T-helper 2 cell treated with Interferon-gamma antibody and Interleukin-4, amounts not matched to agents 5 μg/mL and 100 μg/mL, for 36 hours (primary cell): ENCODE results near the gene SLC35B2.

ENCODE experiments used
- DNase-seq: peaks from one replicate; pipeline ENCODE4 v3.0.0; 2021; ENCODE audit warnings: low spot score
- H3K27ac Mint-ChIP-seq: one replicate; pipeline ENCODE4 v1.8.0; 2021; ENCODE audit warnings: mild to moderate bottlenecking, mixed read lengths
- H3K27me3 Mint-ChIP-seq: one replicate; pipeline ENCODE4 v1.8.0; 2021; ENCODE audit warnings: low read depth, mixed read lengths
- H3K36me3 Mint-ChIP-seq: one replicate; pipeline ENCODE4 v1.8.0; 2021; ENCODE audit warnings: low read depth, mixed read lengths
- H3K4me1 Mint-ChIP-seq: one replicate; pipeline ENCODE4 v1.8.0; 2021; ENCODE audit warnings: low read depth, mixed read lengths
- H3K4me3 Mint-ChIP-seq: one replicate; pipeline ENCODE4 v1.8.0; 2022; ENCODE audit warnings: mild to moderate bottlenecking, moderate library complexity, mixed read lengths
- H3K9me3 Mint-ChIP-seq: one replicate; pipeline ENCODE4 v1.8.0; 2021; ENCODE audit warnings: mixed read lengths

Gene SLC35B2

GRCh38 chr6:44258325-44258863 lies 1.1 kb upstream of the SLC35B2 start:
- Mint-ChIP-seq H3K9me3 (no peaks in the 10 kb centered on the region), H3K4me1 (peaks cover 48% of the 10 kb centered on the region), H3K4me3 (peak overlapping the region; percentile 83), H3K27me3 (no peaks in the 10 kb centered on the region), H3K27ac (peak overlapping the region; percentile 88), H3K36me3 (peaks cover 59% of the 10 kb centered on the region)
- DNase-seq = no peak

GRCh38 chr6:44257753-44258324 lies 511 bp upstream of the SLC35B2 start:
- Mint-ChIP-seq H3K27me3 (no peaks in the 10 kb centered on the region), H3K36me3 (peaks cover 60% of the 10 kb centered on the region), H3K27ac (peak overlapping the region; percentile 88), H3K9me3 (no peaks in the 10 kb centered on the region), H3K4me1 (peaks cover 47% of the 10 kb centered on the region), H3K4me3 (peak overlapping the region; percentile 83)
- no peak for DNase-seq

DNA sequence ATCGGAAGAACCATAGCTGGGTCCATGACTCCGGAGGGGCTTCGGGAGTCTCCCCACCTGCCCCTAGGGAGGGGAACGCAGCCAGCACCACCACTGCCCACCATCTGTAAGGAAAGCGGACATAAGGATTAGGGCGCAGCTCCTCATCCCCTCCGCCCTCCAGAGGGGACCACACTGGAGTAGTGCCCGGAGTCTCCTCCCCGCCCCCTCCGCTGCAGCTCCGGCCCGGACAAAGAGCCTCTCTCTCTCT lies 628 bp downstream of the SLC35B2 start:
- no peaks in the 10 kb centered on the region for H3K27me3 Mint-ChIP-seq
- peaks cover 42% of the 10 kb centered on the region for H3K4me1 Mint-ChIP-seq
- H3K36me3 Mint-ChIP-seq = peaks cover 66% of the 10 kb centered on the region
- no peak for DNase-seq
- no peaks in the 10 kb centered on the region for H3K9me3 Mint-ChIP-seq
- H3K27ac Mint-ChIP-seq = peak overlapping the region; percentile 78
- peak overlapping the region; percentile 86 for H3K4me3 Mint-ChIP-seq

GRCh38 chr6:44255871-44256774 lies 1.2 kb downstream of the SLC35B2 start:
- Mint-ChIP-seq H3K36me3 (peaks cover 69% of the 10 kb centered on the region), H3K4me3 (peak overlapping the region; percentile 86), H3K4me1 (peaks cover 43% of the 10 kb centered on the region), H3K9me3 (no peaks in the 10 kb centered on the region), H3K27me3 (no peaks in the 10 kb centered on the region), H3K27ac (peak overlapping the region; percentile 78)
- DNase-seq = no peak

GRCh38 chr6:44255105-44255808 lies 2.1 kb downstream of the SLC35B2 start:
- H3K36me3 Mint-ChIP-seq = peaks cover 74% of the 10 kb centered on the region
- H3K27ac Mint-ChIP-seq = peak overlapping the region; percentile 78
- H3K27me3 Mint-ChIP-seq = no peaks in the 10 kb centered on the region
- no peaks in the 10 kb centered on the region for H3K9me3 Mint-ChIP-seq
- peaks cover 43% of the 10 kb centered on the region for H3K4me1 Mint-ChIP-seq
- peak overlapping the region; percentile 86 for H3K4me3 Mint-ChIP-seq
- no peak for DNase-seq

DNA sequence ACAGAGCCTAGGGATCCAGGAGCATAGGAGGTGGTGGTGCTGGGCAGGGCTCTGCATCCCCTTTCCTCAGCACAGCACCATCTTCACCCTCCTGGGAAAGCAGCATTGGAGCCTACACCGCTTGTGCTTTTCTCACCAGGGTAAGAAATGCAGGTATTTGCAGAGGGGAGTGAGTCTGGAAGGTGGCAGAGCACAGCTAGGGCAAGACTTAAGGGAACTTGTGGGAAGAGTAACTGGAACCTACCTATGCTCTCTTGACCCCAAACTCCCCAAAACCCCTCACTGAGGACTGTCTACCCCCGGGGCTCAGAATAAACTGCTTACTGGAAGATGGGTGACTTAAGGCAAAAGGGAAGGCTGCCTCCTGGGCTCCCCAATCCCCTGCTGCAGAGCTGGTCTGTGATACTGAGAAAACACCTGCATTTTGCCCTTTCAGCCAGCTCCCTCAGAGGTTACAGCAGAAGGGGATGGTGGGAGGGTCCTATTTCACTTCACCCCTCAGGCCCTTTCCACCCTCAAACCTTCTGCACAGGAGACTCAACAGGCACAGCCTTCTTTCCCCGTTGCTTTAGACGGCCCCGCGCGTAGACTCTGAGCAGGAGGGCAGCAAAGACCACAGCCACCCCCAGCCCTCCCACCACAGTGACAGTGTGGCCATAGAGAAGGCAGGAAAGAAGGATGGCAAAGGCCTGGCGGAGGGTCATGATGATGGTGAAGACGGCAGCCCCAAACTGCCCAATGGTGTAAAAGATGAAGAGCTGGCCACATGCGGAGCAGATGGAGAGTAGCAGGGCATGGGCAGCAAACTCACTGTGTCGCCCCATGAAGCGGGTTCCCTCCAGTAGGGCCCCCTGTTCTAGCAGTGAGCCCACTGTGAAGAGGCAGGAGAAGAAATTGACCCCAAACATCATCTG lies 2.9 kb downstream of the SLC35B2 start:
- H3K4me1 Mint-ChIP-seq = peaks cover 51% of the 10 kb centered on the region
- H3K27ac Mint-ChIP-seq = peak overlapping the region; percentile 24
- peaks cover 76% of the 10 kb centered on the region for H3K36me3 Mint-ChIP-seq
- no peaks in the 10 kb centered on the region for H3K27me3 Mint-ChIP-seq
- H3K4me3 Mint-ChIP-seq = no peak overlapping the region
- H3K9me3 Mint-ChIP-seq = no peaks in the 10 kb centered on the region
- no peak for DNase-seq

- Mint-ChIP-seq H3K36me3 (peaks cover 79% of the 10 kb centered on the region), H3K4me1 (peaks cover 59% of the 10 kb centered on the region), H3K4me3 (peak overlapping the region; percentile 13), H3K27me3 (no peaks in the 10 kb centered on the region), H3K27ac (peak overlapping the region; percentile 19), H3K9me3 (no peaks in the 10 kb centered on the region)
- peak; percentile 59 for DNase-seq
Measured at GRCh38 chr6:44253307-44254101, 3.8 kb downstream of the SLC35B2 start.

GRCh38 chr6:44251576-44252524 lies 5.5 kb downstream of the SLC35B2 start:
- H3K4me3 Mint-ChIP-seq = no peak overlapping the region

DNA sequence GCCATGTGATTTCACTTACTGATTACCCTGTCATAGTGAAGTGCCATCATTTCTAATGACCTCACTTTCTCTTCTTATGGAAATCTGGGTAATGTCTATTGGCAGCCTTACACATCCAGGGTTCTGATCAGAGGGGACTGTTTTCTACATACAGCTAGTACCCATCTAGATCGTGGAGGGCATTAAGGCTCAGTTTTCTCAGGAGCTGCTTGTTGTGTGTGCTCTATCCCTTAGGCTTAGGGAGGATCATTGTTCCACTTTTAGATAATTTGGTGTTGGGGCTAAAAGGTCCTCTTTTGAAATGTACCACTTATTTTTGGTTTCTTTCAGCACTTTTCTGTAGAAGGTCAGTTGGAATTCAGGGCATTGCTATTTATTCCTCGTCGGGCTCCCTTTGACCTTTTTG lies 6.6 kb downstream of the SLC35B2 start:
- Mint-ChIP-seq H3K27ac (no peak overlapping the region), H3K9me3 (no peaks in the 10 kb centered on the region), H3K4me3 (no peak overlapping the region), H3K36me3 (peaks cover 82% of the 10 kb centered on the region), H3K4me1 (peaks cover 45% of the 10 kb centered on the region), H3K27me3 (peaks cover 2% of the 10 kb centered on the region)
- DNase-seq = no peak

More at GRCh38 chr6:44251576-44252524, 5.5 kb downstream of the SLC35B2 start:
- peaks cover 84% of the 10 kb centered on the region for H3K36me3 Mint-ChIP-seq
- no peak for DNase-seq
- peaks cover 2% of the 10 kb centered on the region for H3K27me3 Mint-ChIP-seq
- H3K4me1 Mint-ChIP-seq = peaks cover 55% of the 10 kb centered on the region
- H3K9me3 Mint-ChIP-seq = no peaks in the 10 kb centered on the region
- H3K27ac Mint-ChIP-seq = peak overlapping the region; percentile 50

GRCh38 chr6:44250067-44250717 lies 7.1 kb downstream of the SLC35B2 start:
- Mint-ChIP-seq H3K9me3 (no peaks in the 10 kb centered on the region), H3K36me3 (peaks cover 77% of the 10 kb centered on the region), H3K27ac (peak overlapping the region; percentile 4), H3K27me3 (peaks cover 2% of the 10 kb centered on the region), H3K4me3 (peak overlapping the region; percentile 98), H3K4me1 (peaks cover 45% of the 10 kb centered on the region)
- no peak for DNase-seq

DNA sequence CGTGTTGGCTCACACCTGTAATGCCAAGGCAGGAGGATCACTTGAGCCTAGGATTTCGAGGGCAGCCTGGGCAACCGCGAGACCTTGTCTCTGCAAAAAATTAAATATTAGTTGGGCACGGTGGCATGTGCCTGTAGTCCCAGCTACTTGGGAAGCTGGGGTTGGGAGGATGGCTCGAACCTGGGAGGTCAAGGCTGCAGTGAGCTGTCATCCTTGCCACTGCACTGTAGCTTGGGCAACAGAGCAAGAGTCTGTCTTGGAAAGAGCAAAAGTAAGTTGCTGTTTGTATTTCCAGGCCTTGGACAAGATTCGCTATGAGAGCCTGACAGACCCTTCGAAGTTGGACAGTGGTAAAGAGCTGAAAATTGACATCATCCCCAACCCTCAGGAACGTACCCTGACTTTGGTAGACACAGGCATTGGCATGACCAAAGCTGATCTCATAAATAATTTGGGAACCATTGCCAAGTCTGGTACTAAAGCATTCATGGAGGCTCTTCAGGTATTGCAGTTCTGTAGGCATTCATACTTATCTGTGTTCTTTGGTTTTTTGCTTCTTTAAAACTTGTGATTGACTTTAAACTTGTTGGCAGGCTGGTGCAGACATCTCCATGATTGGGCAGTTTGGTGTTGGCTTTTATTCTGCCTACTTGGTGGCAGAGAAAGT lies 8.1 kb downstream of the SLC35B2 start:
- H3K4me1 Mint-ChIP-seq = peaks cover 45% of the 10 kb centered on the region

More for the DNA sequence above, 8.1 kb downstream of the SLC35B2 start:
- Mint-ChIP-seq H3K27me3 (peaks cover 2% of the 10 kb centered on the region), H3K36me3 (peaks cover 69% of the 10 kb centered on the region), H3K9me3 (no peaks in the 10 kb centered on the region), H3K4me3 (peak overlapping the region; percentile 98), H3K27ac (peak overlapping the region; percentile 97)
- no peak for DNase-seq
